GM12878 (cell line): ENCODE data around the gene LTK. TPM values are rescaled to one million over a fixed set of nuclear protein-coding genes. Genes with fewer than 3 reads are reported as not detected.
A peak's percentile ranks its signal among the peaks of the same experiment; 100 is the strongest.

ENCODE experiments used
- ATAC-seq: fragments of 200-7000 bp; cut with Tn5 transposase; 3 replicates; pipeline ENCODE4 v1.9.1; 2020; ENCODE audit warnings: mild to moderate bottlenecking, moderate library complexity
- BruUV-seq: library from RNA; stranded (reverse); fragments of 400-500 nt; replicated peaks from 2 replicates; lab custom pipeline; 2021; lab: Mats Ljungman, UMichigan
- CTCF ChIA-PET: fragments of 300-600 bp; sonication (Branson Sonifier 250); formaldehyde crosslinking; extraction: SDS; loops from one replicate; lab custom pipeline; 2021; ENCODE audit warnings: inconsistent platforms; lab: Yijun Ruan, JAX
- POLR2A ChIA-PET: fragments of 350-600 bp; formaldehyde crosslinking; extraction: SDS; loops from one replicate; lab custom pipeline; 2021; ENCODE audit warnings: inconsistent platforms; lab: Charles Lee
- RAD21 ChIA-PET: fragments of 300-600 bp; sonication (Branson Sonifier 250); formaldehyde crosslinking; loops from one replicate; lab custom pipeline; 2023; ENCODE audit warnings: antibody characterized with exemption; ENCODE audit not compliant: unreplicated experiment; lab: Charles Lee
- SMC1A ChIA-PET: fragments of 300-600 bp; sonication (Branson Sonifier 250); formaldehyde crosslinking; loops from one replicate; lab custom pipeline; 2023; ENCODE audit not compliant: unreplicated experiment, uncharacterized antibody; lab: Charles Lee
- DNase-seq: peaks from one replicate; pipeline ENCODE4 v3.0.0-alpha.2; 2011; ENCODE audit warnings: low read depth, low spot score
- FAIRE-seq: peaks from 3 replicates; lab custom pipeline; 2011; peaks lifted over from hg19 to GRCh38; lab: Jason Lieb, UNC
- H2AFZ ChIP-seq: 2 replicates; pipeline ENCODE4 v1.6.0; 2011; ENCODE audit warnings: low read depth, low read length, control low read depth; ENCODE audit not compliant: control insufficient read depth
- H3K27ac ChIP-seq: 2 replicates; pipeline ENCODE4 v1.5.1; 2011; ENCODE audit warnings: control low read depth; ENCODE audit not compliant: control insufficient read depth, insufficient read depth
- H3K27me3 ChIP-seq, 2 experiments: replicated peaks in 1 of 2; 2 replicates each; pipeline versions ENCODE4 v1.6.0 to v1.6.1; 2011; ENCODE audit warnings: low read length in 1 of 2; ENCODE audit not compliant: control insufficient read depth in 2 of 2, insufficient read depth in 2 of 2
- H3K36me3 ChIP-seq, 2 experiments: 2 replicates each; pipeline ENCODE4 v1.5.1; 2011; ENCODE audit warnings: low read length in 1 of 2; ENCODE audit not compliant: control insufficient read depth in 2 of 2, insufficient read depth in 2 of 2
- H3K4me1 ChIP-seq: 2 replicates; pipeline ENCODE4 v1.6.1; 2011; ENCODE audit warnings: mild to moderate bottlenecking, low read length, moderate library complexity, mixed read lengths; ENCODE audit not compliant: control insufficient read depth, insufficient read depth
- H3K4me2 ChIP-seq: 2 replicates; pipeline ENCODE4 v1.6.0; 2011; ENCODE audit warnings: control low read depth; ENCODE audit not compliant: control insufficient read depth, insufficient read depth
- H3K4me3 ChIP-seq: fragments of 200-600 bp; sonication (generic); 2 replicates; pipeline ENCODE4 v1.5.1; 2016
- H3K79me2 ChIP-seq: 2 replicates; pipeline ENCODE4 v1.6.0; 2011; ENCODE audit warnings: low read length; ENCODE audit not compliant: control insufficient read depth, insufficient read depth
- H3K9ac ChIP-seq: 2 replicates; pipeline ENCODE4 v1.8.0; 2011; ENCODE audit warnings: low read length, control low read depth, mixed read lengths; ENCODE audit not compliant: control insufficient read depth, insufficient read depth
- H3K9me3 ChIP-seq: replicated peaks from 3 replicates; pipeline ENCODE4 v1.5.1; 2011; ENCODE audit warnings: mild to moderate bottlenecking, low read length; ENCODE audit not compliant: control insufficient read depth, insufficient read depth
- H4K20me1 ChIP-seq: 2 replicates; pipeline ENCODE4 v1.6.0; 2011; ENCODE audit not compliant: control insufficient read depth, insufficient read depth
- CEBPZ ChIP-seq: fragments of 150-350 bp; IDR thresholded peaks from 2 replicates; pipeline ENCODE4 v1.6.1; 2016; ENCODE audit warnings: low read depth, low read length
- PAX5 ChIP-seq: IDR thresholded peaks from 2 replicates; pipeline ENCODE4 v1.6.1; 2011; ENCODE audit warnings: low read depth, low read length, borderline replicate concordance
- ZNF24 ChIP-seq: fragments of 450-650 bp; IDR thresholded peaks from 2 replicates; pipeline ENCODE4 v1.6.1; 2017; ENCODE audit warnings: antibody characterized with exemption, mild to moderate bottlenecking
- WGBS: methylation state at CpG from one replicate; pipeline ENCODE4 v1.1.6; 2016; ENCODE audit warnings: low lambda C conversion rate; ENCODE audit not compliant: insufficient replicate concordance, insufficient coverage; ENCODE audit errors: missing lambda C conversion rate; 5-methylcytosine and 5-hydroxymethylcytosine counted together
- in situ Hi-C: fragments of 300-500 bp; cut with MboI; formaldehyde crosslinking; loops from 9 replicates; pipeline ENCODE4 v1.14.3; 2018; ENCODE audit warnings: mixed read lengths
- intact Hi-C: fragments of 100-400 bp; cut with micrococcal nuclease; formaldehyde crosslinking; loops from one replicate; pipeline ENCODE4 v1.14.2; 2022; ENCODE audit not compliant: unreplicated experiment
- polyA plus RNA-seq, 11 experiments: library from polyadenylated mRNA; depleted of rRNA in 4 of 11; unstranded in 6 of 11; stranded (reverse) in 5 of 11; fragments of >200 nt; fragmentation: Nextera tagmentation in 4 of 11; fragmentation: Illumina TruSeq in 1 of 11; extraction: Ambion mirVana in 4 of 11; extraction: Trizol in 1 of 11; gene quantifications; 1 replicate in 1 of 11; 2 replicates in 10 of 11; pipeline versions ENCODE4 v1.2.1 to v1.2.3, GENCODE V29; 2011 to 2016; ENCODE audit warnings: inconsistent platforms in 2 of 11, missing spikeins in 2 of 11, low read depth in 1 of 11
- total RNA-seq, 4 experiments: library from RNA; depleted of rRNA in 3 of 4; stranded (reverse); fragments of >200 nt in 3 of 4; fragmentation: Illumina TruSeq in 1 of 4; extraction: Trizol in 1 of 4; gene quantifications; 2 replicates each; pipeline versions ENCODE4 v1.2.1 to v1.2.3, GENCODE V29; 2013 to 2021

LTK gene
- total and polyA plus RNA-seq, 10 of the 15 experiments (the other 5 are each of a cell fraction or from before 2014, with no cell fraction given) = 0.07 to 0.80 (median 0.20) TPM; not detected in 1

GRCh38 chr15:41501191-41501917, 12.3 kb downstream of the LTK start:
- BruUV-seq = no TSS peak
- ChIA-PET POLR2A (interaction anchor here (0.6 kb wide), 1 partner anchor 318 kb away, joined by 3 read pairs; no protein-coding TSS in a partner anchor), RAD21 (interaction anchor here (0.8 kb wide), 1 partner anchor 35 kb away, joined by 3 read pairs; no protein-coding TSS in a partner anchor), CTCF (interaction anchor here (0.9 to 2.5 kb wide), 2 partner anchors 12 to 35 kb away, joined by 3 to 18 read pairs; partner anchors contain the start of gene LTK), SMC1A (no interaction called here)
- no peaks in the 10 kb centered on the region; the same call in 1 of the 2 replicates for H4K20me1 ChIP-seq
- no peak overlapping the region for H3K9ac ChIP-seq
- H2AFZ ChIP-seq = no peak overlapping the region
- H3K79me2 ChIP-seq = no peaks in the 10 kb centered on the region
- no peak overlapping the region for H3K27ac ChIP-seq
- no peaks in the 10 kb centered on the region for H3K36me3 ChIP-seq
- peak overlapping the region; percentile 80 for H3K4me2 ChIP-seq
- intact Hi-C loops (no loop called here), in situ Hi-C loops (no loop called here)
- H3K4me3 ChIP-seq = peak overlapping the region; percentile 44; the same call in 1 of the 2 replicates
- DNase-seq (no peak), FAIRE-seq (no peak), ATAC-seq (peak; percentile 76)
- H3K27me3 ChIP-seq = peaks cover 12 to 15% of the 10 kb centered on the region in 2 experiments
- no peaks in the 10 kb centered on the region for H3K9me3 ChIP-seq
- 5% methylated on average over 51 of the region's 56 CpGs for WGBS
- peaks cover 8% of the 10 kb centered on the region for H3K4me1 ChIP-seq
- TF ChIP-seq PAX5 = peak; percentile 32; the same call in 1 of the 2 replicates
- TF ChIP-seq ZNF24 = peak; percentile 96
- no peak for TF ChIP-seq CEBPZ
